A549 (cell line): Measurements from ENCODE around the gene ARFIP1. TPM values are rescaled to one million over a fixed set of nuclear protein-coding genes. Genes with fewer than 3 reads are reported as not detected.
A peak's percentile ranks its signal among the peaks of the same experiment; 100 is the strongest.
"Not testable (repeated sequence)": the region's sequence is repeated elsewhere in the genome, so short reads cannot be mapped to it uniquely, and the experiment has no call there.

Source experiments
- ATAC-seq, 2 experiments: fragments of 200-7000 bp in 1 of 2; fragments of >200 bp in 1 of 2; cut with Nextera tagmentation in 1 of 2; cut with Tn5 transposase in 1 of 2; 3 replicates each; pipeline versions ENCODE4 v1.8.0 to v1.9.1; 2018 to 2020; ENCODE audit warnings: mild to moderate bottlenecking in 1 of 2, moderate library complexity in 1 of 2
- CTCF ChIA-PET: fragments of 300-600 bp; sonication (Branson Sonifier 250); formaldehyde crosslinking; extraction: SDS; loops from one replicate; lab custom pipeline; 2021; ENCODE audit warnings: antibody characterized with exemption, inconsistent platforms; lab: Yijun Ruan, JAX
- POLR2A ChIA-PET: fragments of 350-600 bp; formaldehyde crosslinking; extraction: SDS; loops from one replicate; lab custom pipeline; 2021; ENCODE audit warnings: antibody characterized with exemption, inconsistent platforms; lab: Yijun Ruan, JAX
- DNase-seq, 2 experiments: peaks; one replicate each; pipeline versions ENCODE4 v3.0.0 to v3.0.0-alpha.2; 2011 to 2016; ENCODE audit warnings: low read depth in 1 of 2, low spot score in 1 of 2
- FAIRE-seq: peaks from 2 replicates; lab custom pipeline; 2011; peaks lifted over from hg19 to GRCh38; lab: Jason Lieb, UNC
- H3K27ac ChIP-seq, 2 experiments: fragments of >200 bp; sonication (Bioruptor Twin); formaldehyde crosslinking; 3 replicates each; pipeline ENCODE4 v1.5.1; 2016 to 2017
- H3K4me1 ChIP-seq: fragments of >200 bp; sonication (Bioruptor Twin); formaldehyde crosslinking; 3 replicates; pipeline ENCODE4 v1.6.1; 2016
- H3K4me2 ChIP-seq: fragments of >200 bp; sonication (Bioruptor Twin); formaldehyde crosslinking; 3 replicates; pipeline ENCODE4 v1.6.1; 2016
- H3K4me3 ChIP-seq: fragments of >200 bp; sonication (Bioruptor Twin); formaldehyde crosslinking; 3 replicates; pipeline ENCODE4 v1.5.1; 2016
- H3K9me3 ChIP-seq: fragments of >200 bp; sonication (Bioruptor Twin); formaldehyde crosslinking; 3 replicates; pipeline ENCODE4 v1.6.1; 2016
- CEBPB ChIP-seq, 2 experiments: fragments of >200 bp in 1 of 2; sonication (Bioruptor Twin) in 1 of 2; formaldehyde crosslinking in 1 of 2; IDR thresholded peaks; 2 replicates each; pipeline ENCODE4 v1.6.1; 2012 to 2016
- CHD4 ChIP-seq: fragments of 200-600 bp; sonication (generic); IDR thresholded peaks from 2 replicates; pipeline ENCODE4 v1.6.1; 2016; ENCODE audit warnings: antibody characterized with exemption, mild to moderate bottlenecking, borderline replicate concordance
- ESRRA ChIP-seq: fragments of 150-350 bp; IDR thresholded peaks from 2 replicates; pipeline ENCODE4 v1.6.1; 2014; ENCODE audit warnings: mild to moderate bottlenecking, low read length, borderline replicate concordance
- FOSL2 ChIP-seq, 2 experiments: fragments of 450-650 bp in 1 of 2; fragments of >200 bp in 1 of 2; sonication (Bioruptor Twin) in 1 of 2; formaldehyde crosslinking; IDR thresholded peaks; 2 replicates each; pipeline versions ENCODE4 v1.5.0 to v1.6.1; 2016 to 2020; ENCODE audit warnings: mild to moderate bottlenecking in 1 of 2, moderate library complexity in 1 of 2
- HES2 ChIP-seq: fragments of >200 bp; sonication (Bioruptor Twin); formaldehyde crosslinking; IDR thresholded peaks from 2 replicates; pipeline ENCODE4 v1.6.1; 2016
- HOXA7 ChIP-seq: fragments of 250-450 bp; sonication (Bioruptor Pico); IDR thresholded peaks from 2 replicates; pipeline ENCODE4 v1.5.0; 2020; ENCODE audit warnings: mild to moderate bottlenecking, moderate library complexity
- JUN ChIP-seq, 2 experiments: fragments of >200 bp; sonication (Bioruptor Twin); formaldehyde crosslinking; IDR thresholded peaks; 2 replicates in 1 of 2; 3 replicates in 1 of 2; pipeline ENCODE4 v1.6.1; 2016 to 2017
- MAFK ChIP-seq: fragments of 450-650 bp; IDR thresholded peaks from 2 replicates; pipeline ENCODE4 v1.6.1; 2014; ENCODE audit not compliant: partially characterized antibody
- MYC ChIP-seq: IDR thresholded peaks from 2 replicates; pipeline ENCODE4 v1.6.1; 2012; ENCODE audit warnings: mild to moderate bottlenecking, inconsistent platforms, low read length, improper control_type of control experiment, borderline replicate concordance
- NFE2L2 ChIP-seq: fragments of 150-350 bp; conservative IDR thresholded peaks from 2 replicates; pipeline ENCODE4 v1.6.1; 2014; ENCODE audit warnings: low read length
- PHF8 ChIP-seq: fragments of 200-600 bp; sonication (generic); IDR thresholded peaks from 2 replicates; pipeline ENCODE4 v1.6.1; 2016; ENCODE audit warnings: low read depth, mild to moderate bottlenecking, antibody characterized with exemption, moderate library complexity, borderline replicate concordance
- POLR2AphosphoS2 ChIP-seq: conservative IDR thresholded peaks from 2 replicates; pipeline ENCODE4 v1.6.1; 2012; ENCODE audit warnings: low read length, improper control_type of control experiment, inconsistent platforms
- RARB ChIP-seq: fragments of 250-450 bp; sonication (Bioruptor Pico); IDR thresholded peaks from 2 replicates; pipeline ENCODE4 v1.8.0; 2021; ENCODE audit warnings: mild to moderate bottlenecking, moderate library complexity
- RCOR1 ChIP-seq: fragments of 150-350 bp; IDR thresholded peaks from 2 replicates; pipeline ENCODE4 v1.6.1; 2014; ENCODE audit warnings: antibody characterized with exemption, low read length, low read depth
- RNF2 ChIP-seq: fragments of 200-600 bp; sonication (generic); IDR thresholded peaks from 2 replicates; pipeline ENCODE4 v1.6.1; 2016; ENCODE audit warnings: low read depth, mild to moderate bottlenecking, antibody characterized with exemption, moderate library complexity, borderline replicate concordance
- SMC3 ChIP-seq: fragments of >200 bp; sonication (Bioruptor Twin); formaldehyde crosslinking; IDR thresholded peaks from 3 replicates; pipeline ENCODE4 v1.6.1; 2018; ENCODE audit warnings: inconsistent platforms
- ZFP36 ChIP-seq: fragments of 450-650 bp; IDR thresholded peaks from 2 replicates; pipeline ENCODE4 v1.6.1; 2014; ENCODE audit warnings: borderline replicate concordance; ENCODE audit not compliant: partially characterized antibody
- ZSCAN20 ChIP-seq: fragments of 250-450 bp; sonication (Bioruptor Pico); IDR thresholded peaks from 2 replicates; pipeline ENCODE4 v1.8.0; 2022; ENCODE audit warnings: mild to moderate bottlenecking, moderate library complexity
- WGBS: methylation state at CpG from one replicate; pipeline ENCODE4 v1.1.6; 2017; ENCODE audit errors: missing lambda C conversion rate; 5-methylcytosine and 5-hydroxymethylcytosine counted together
- polyA plus RNA-seq, 4 experiments: library from polyadenylated mRNA; depleted of rRNA in 3 of 4; stranded (reverse); fragments of >200 nt; fragmentation: RNase III in 1 of 4; extraction: RNeasy Plus Mini Kit Qiagen cat#74134 plus additional on column Dnase treatment in 1 of 4; gene quantifications; 2 replicates in 3 of 4; 3 replicates in 1 of 4; pipeline ENCODE4 v1.2.3, GENCODE V29; 2011 to 2017
- TF ChIP-seq, protein P1 (sequence below): IDR thresholded peaks from 2 replicates; pipeline ENCODE4 v1.6.1; 2012
- TF ChIP-seq, protein P2 (sequence below): fragments of 200-600 bp; sonication (generic); IDR thresholded peaks from 2 replicates; pipeline ENCODE4 v1.6.1; 2016; ENCODE audit warnings: antibody characterized with exemption, mild to moderate bottlenecking, moderate library complexity

Gene ARFIP1
- polyA plus RNA-seq, 2 of the 4 experiments (the other 2 are of a cell fraction), result 17.1 to 39.2 TPM

DNA sequence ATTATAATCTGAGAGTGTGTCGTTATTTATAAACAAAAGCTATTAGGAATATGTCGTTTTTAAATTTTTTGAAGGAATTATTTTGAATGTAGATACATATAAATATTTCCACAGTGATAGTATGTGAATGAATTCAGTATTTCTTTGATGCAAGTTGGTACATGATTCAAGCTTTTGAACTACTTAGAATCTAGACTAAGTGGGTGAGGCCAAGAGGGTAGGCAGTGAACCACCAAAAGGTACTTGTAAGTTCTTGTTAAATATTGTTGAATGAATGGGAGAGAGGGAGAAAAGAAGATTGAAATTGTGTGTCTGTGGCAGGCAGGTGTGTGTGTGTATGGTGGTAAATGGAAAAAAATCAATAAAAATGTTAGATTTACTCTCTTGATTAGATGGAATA, 69.6 kb downstream of the ARFIP1 start:
- FAIRE-seq (no peak), ATAC-seq (no peak), DNase-seq (no peak)
- 70% methylated on average over 2 of the region's 2 CpGs for WGBS
- peaks cover 5% of the 10 kb centered on the region; the same call in 1 of the 3 replicates for H3K4me1 ChIP-seq
- TF ChIP-seq POLR2AphosphoS2 (no peak), CEBPB (IDR thresholded peaks at IDR 0.05) (no peak), MAFK (no peak), RNF2 (no peak), ESRRA (no peak), NFE2L2 (no peak), HOXA7 (no peak), PHF8 (no peak), ZSCAN20 (no peak), MYC (no peak), RARB (CRISPR knock-in tag) (no peak), CHD4 (no peak), JUN (IDR thresholded peaks at IDR 0.05) (no peak), ZFP36 (no peak)
- TF ChIP-seq, protein P1, sequence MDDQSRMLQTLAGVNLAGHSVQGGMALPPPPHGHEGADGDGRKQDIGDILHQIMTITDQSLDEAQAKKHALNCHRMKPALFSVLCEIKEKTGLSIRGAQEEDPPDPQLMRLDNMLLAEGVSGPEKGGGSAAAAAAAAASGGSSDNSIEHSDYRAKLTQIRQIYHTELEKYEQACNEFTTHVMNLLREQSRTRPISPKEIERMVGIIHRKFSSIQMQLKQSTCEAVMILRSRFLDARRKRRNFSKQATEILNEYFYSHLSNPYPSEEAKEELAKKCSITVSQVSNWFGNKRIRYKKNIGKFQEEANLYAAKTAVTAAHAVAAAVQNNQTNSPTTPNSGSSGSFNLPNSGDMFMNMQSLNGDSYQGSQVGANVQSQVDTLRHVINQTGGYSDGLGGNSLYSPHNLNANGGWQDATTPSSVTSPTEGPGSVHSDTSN, result no peak
- H3K4me2 ChIP-seq, result no peak overlapping the region
- peaks cover 7% of the 10 kb centered on the region; the same call in 1 of the 3 replicates for H3K9me3 ChIP-seq
- H3K27ac ChIP-seq, result no peak overlapping the region
- no peak overlapping the region for H3K4me3 ChIP-seq
- ChIA-PET POLR2A (no interaction called here), CTCF (interaction anchor here (1.7 to 3.6 kb wide), 3 partner anchors 15 to 277 kb away, joined by 5 to 34 read pairs (median 8); no protein-coding TSS in a partner anchor)

- no peak for ATAC-seq
- H3K4me3 ChIP-seq, result no peak overlapping the region
- POLR2A ChIA-PET, result no interaction called here
These were observed 70.6 kb downstream of the ARFIP1 start for GRCh38 chr4:152850377-152850776.

DNA sequence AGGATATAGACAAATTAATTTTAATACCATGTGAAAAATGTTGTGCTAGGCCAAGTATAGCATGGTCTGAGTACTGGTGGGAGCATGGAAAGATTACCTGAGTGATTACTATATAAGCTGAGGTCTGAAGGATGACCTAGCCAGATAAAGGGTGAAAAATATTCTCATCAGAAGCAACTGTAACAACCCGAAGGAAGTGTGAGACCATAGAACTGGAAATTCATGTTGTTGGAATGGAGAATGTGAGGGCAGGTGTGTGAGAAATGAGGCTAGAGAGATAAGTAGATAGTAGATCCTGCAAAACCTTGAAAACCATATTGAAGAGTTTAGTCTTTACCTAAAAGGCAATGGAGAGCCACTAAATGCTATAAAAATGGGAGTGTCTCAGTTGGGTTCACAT, 71.5 kb downstream of the ARFIP1 start:
- 76% methylated on average over 1 of the region's 1 CpG for WGBS

More at GRCh38 chr4:152850377-152850776, 70.6 kb downstream of the ARFIP1 start:
- Histone ChIP-seq H3K4me2 (0 out of 3 replicates have a peak overlapping the region, but pooled peaks have one; percentile 15), H3K4me1 (peaks cover 5% of the 10 kb centered on the region; the same call in 1 of the 3 replicates), H3K9me3 (peaks cover 7% of the 10 kb centered on the region; the same call in 1 of the 3 replicates), H3K27ac (no peak overlapping the region)
- CTCF ChIA-PET, result interaction anchor here (1.7 to 2.2 kb wide), 2 partner anchors 233 to 277 kb away, joined by 5 to 8 read pairs; no protein-coding TSS in a partner anchor
- DNase-seq, result no peak
- 59% methylated on average over 4 of the region's 4 CpGs for WGBS
- TF ChIP-seq FOSL2 (IDR thresholded peaks at IDR 0.05) (no peak), FOSL2 (CRISPR knock-in tag; IDR thresholded peaks at IDR 0.05) (no peak)
- FAIRE-seq, result no peak

DNA sequence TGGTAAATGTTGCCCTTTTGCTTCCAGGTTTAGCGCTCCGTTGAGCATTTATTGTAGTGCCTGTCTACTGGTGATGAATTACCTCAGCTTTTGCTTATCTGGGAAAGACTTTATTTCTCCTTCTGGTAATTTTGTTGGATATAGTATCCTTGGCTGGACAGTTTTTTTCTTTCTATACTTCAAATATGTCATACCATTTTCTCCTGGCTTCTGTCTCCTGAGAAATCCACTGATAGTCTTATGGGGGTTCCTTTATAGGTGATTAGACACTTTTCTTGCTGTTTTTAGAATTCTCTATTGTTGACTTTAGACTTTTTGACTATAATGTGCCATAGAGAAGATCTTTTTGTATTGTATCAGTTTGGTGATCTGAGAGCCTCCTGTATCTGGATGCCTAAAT, 73.5 kb downstream of the ARFIP1 start:
- no peak for DNase-seq
- no peak overlapping the region for H3K4me3 ChIP-seq
- H3K9me3 ChIP-seq, result peaks cover 7% of the 10 kb centered on the region; the same call in 1 of the 3 replicates
- peaks cover 5% of the 10 kb centered on the region; the same call in 1 of the 3 replicates for H3K4me1 ChIP-seq
- no peak overlapping the region for H3K27ac ChIP-seq
- no peak overlapping the region for H3K4me2 ChIP-seq
- FAIRE-seq, result no peak
- POLR2A ChIA-PET, result no interaction called here
- CTCF ChIA-PET, result no interaction called here
- no peak for ATAC-seq
- TF ChIP-seq SMC3, result no peak
- TF ChIP-seq, protein P2, sequence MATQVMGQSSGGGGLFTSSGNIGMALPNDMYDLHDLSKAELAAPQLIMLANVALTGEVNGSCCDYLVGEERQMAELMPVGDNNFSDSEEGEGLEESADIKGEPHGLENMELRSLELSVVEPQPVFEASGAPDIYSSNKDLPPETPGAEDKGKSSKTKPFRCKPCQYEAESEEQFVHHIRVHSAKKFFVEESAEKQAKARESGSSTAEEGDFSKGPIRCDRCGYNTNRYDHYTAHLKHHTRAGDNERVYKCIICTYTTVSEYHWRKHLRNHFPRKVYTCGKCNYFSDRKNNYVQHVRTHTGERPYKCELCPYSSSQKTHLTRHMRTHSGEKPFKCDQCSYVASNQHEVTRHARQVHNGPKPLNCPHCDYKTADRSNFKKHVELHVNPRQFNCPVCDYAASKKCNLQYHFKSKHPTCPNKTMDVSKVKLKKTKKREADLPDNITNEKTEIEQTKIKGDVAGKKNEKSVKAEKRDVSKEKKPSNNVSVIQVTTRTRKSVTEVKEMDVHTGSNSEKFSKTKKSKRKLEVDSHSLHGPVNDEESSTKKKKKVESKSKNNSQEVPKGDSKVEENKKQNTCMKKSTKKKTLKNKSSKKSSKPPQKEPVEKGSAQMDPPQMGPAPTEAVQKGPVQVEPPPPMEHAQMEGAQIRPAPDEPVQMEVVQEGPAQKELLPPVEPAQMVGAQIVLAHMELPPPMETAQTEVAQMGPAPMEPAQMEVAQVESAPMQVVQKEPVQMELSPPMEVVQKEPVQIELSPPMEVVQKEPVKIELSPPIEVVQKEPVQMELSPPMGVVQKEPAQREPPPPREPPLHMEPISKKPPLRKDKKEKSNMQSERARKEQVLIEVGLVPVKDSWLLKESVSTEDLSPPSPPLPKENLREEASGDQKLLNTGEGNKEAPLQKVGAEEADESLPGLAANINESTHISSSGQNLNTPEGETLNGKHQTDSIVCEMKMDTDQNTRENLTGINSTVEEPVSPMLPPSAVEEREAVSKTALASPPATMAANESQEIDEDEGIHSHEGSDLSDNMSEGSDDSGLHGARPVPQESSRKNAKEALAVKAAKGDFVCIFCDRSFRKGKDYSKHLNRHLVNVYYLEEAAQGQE, result no peak
- no peak for TF ChIP-seq ESRRA
- 93% methylated on average over 2 of the region's 2 CpGs for WGBS

More for the DNA sequence above, 71.5 kb downstream of the ARFIP1 start:
- Histone ChIP-seq H3K4me3 (no peak overlapping the region), H3K27ac (no peak overlapping the region), H3K4me2 (no peak overlapping the region), H3K9me3 (peaks cover 7% of the 10 kb centered on the region; the same call in 1 of the 3 replicates), H3K4me1 (peaks cover 5% of the 10 kb centered on the region; the same call in 1 of the 3 replicates)
- ChIA-PET CTCF (interaction anchor here (1.7 to 2.2 kb wide), 2 partner anchors 232 to 276 kb away, joined by 5 to 8 read pairs; no protein-coding TSS in a partner anchor), POLR2A (no interaction called here)
- ATAC-seq (no peak), FAIRE-seq (no peak), DNase-seq (no peak)
- no peak for TF ChIP-seq RCOR1
- TF ChIP-seq HES2, result no peak

DNA sequence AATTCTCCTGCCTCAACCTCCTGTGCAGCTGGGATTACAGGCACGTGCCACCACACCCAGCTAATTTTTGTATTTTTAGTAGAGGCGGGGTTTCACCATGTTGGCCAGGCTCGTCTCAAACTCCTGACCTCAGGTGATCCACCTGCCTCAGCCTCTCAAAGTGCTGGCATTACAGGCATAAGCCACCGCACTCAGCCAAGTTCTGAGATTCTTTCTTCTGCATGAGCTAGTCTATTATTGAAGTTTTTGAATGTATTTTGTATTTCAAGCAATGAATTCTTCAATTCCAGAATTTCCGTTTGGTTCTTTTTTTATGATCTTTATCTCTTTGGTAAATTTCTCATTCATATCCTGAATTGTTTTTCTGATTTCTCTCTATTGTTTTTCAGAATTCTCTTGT, 74.3 kb downstream of the ARFIP1 start:
- CTCF ChIA-PET, result interaction anchor here (1.3 kb wide), 1 partner anchor 274 kb away, joined by 4 read pairs; no protein-coding TSS in a partner anchor
- ATAC-seq, H3K27ac ChIP-seq, DNase-seq, FAIRE-seq, H3K4me1 ChIP-seq, POLR2A ChIA-PET, H3K9me3 ChIP-seq, H3K4me2 ChIP-seq, H3K4me3 ChIP-seq: not testable (repeated sequence)
- WGBS, result 92% methylated on average over 5 of the region's 5 CpGs
